NCI-H2171 treated with DMSO at 0.1 percent for 48 hours (cell line): Measurements from ENCODE around the gene DNAJC15.
"Not testable (repeated sequence)": the region's sequence is repeated elsewhere in the genome, so short reads cannot be mapped to it uniquely, and the experiment has no call there.

Experiments used
- DNase-seq: peaks from one replicate; lab custom pipeline; 2025; lab: John Stamatoyannopoulos, UW

The DNAJC15 gene

DNA sequence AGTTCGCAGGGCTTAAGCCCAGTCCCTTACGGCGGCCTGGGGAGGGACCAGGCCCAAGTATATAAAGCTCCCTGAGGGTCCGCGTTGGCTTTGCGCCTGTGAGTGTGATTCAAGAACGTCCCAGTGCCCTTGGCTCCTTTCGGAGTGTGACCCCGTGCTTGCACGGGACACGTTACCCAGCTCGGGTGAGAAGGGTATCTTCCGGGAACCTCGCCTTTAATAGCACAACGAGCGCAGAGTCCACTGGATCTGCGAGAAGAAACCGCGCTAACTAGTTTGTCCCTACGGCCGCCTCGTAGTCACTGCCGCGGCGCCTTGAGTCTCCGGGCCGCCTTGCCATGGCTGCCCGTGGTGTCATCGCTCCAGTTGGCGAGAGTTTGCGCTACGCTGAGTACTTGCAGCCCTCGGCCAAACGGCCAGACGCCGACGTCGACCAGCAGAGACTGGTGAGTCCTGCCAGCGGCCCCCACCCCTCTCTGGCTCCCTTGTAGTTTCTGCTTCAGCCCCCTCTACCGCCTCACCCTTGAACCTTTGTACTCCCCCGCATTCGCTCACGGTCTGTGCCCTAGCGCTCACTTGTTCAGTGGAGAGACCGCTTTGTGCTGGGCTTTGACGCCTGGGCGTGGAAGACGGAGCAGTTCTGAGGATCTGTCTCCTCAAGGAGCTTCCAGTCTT is at the start of gene DNAJC15:
DNAJC15 (plus strand) TSS at position 298 of the 675 bp plus-strand sequence; CDS start at position 339, 41 bp downstream.
- DNase-seq = no peak

DNA sequence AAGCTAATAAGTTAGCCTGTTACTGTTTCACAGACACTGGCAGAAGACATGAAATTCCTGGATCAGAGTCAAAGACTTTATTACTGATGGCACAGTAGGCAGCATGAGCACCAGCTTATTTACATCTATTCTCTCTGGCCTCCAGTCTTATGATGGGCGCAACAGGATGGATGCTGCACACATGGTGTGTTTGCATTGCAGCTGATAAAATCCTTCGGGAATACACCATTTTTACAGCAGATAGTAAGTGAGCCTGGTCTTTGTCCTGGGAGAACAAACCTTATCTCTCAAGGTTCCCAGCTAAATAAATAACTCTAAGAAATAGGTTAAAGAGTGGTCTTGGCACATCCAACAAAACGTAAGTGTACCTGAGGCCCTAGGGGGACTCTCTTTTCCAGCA is 47.3 kb upstream of the DNAJC15 start:
- no peak for DNase-seq

DNA sequence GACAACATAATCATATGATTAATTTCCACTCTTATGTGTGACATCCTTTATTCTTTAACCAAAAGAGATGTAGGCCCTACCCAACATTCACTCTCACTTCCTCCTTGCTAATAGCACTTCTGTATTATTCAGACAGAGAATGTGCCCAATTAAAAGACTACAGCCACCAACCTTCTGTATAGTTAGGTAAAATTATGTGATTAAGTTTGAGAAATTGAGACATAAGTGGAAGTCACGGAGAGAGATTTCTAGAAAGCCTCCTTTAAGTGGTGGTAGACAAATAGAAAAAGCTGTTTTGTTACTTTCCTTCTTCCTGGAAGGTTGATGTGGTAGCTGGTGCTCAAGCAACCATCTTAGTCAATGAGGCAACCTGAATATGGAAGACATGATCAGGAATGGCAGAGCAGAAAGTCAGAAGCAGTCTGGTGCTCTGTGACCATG is 46.1 kb upstream of the DNAJC15 start:
- DNase-seq = no peak

DNA sequence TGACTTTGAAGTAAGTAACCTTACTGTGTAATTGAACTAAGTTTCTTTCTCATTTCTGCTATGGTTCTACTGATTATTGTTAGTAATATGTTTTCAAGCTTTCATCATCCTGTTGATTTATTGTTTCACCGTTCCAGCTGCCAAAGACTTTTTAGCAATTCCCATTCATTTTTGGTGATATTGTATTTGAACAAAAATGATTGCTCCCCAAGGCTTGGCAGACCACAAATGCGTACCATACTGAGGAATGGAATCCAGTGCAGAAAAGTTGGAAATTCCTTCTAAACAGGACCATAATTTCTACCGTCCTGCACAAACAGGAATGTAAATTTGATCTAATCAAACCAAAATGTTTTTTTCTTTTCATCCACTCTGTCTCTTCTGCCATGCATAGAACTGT is 42.1 kb upstream of the DNAJC15 start:
- no peak for DNase-seq

DNA sequence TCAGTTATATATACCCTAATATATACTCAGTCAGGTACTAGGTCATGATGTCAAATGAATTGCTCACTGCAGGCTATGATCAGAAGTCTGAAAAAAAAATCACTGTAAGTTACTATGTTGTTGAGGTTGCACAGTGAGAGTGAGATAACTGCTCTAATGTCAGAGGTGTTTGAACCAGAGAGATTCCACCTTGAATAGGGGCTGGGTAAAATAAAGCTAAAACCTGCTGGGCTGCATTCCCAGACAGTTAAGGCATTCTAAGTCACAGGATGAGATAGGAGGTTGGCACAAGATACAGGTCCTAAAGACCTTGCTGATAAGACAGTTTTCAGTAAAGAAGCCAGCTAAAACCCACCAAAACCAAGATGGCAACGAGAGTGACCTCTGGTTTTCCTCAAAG is 41.5 kb upstream of the DNAJC15 start:
- DNase-seq = no peak

DNA sequence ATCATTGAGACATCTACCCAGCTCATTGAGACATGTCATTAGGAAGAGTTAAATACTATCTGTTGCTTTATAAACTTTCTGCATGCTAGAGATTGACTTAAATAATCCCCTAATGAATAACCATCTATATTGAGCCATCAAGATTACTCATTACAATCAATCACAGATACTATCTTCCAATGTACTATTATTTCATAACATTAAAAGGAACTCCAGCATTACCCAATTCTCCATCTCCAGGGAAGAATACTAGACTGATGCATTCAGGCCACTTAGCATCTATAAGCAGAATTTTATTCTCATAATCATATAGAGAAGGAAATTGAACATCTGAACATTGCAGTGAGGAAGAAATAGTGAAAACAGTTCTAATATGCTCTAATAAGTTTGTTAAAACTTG is 39.4 kb upstream of the DNAJC15 start:
- DNase-seq = no peak

DNA sequence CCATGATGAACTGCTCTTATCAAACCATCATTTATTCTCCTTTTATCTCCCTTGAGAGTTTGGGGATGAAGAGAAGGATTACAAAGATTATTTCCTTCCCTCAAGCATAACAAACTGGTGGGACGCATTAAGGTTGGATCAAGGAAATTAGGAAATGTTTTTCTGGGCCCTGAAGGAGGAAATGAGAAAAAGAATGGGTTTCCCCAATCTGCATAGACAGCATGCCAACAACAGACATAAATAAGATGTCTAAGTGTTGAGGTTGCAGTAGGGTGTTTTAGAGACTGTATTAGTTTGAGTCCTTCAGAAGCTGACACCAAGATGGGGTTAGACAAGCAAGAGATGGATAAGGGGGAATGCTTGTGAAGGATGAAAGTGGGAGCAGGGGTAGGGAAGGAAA is 38.7 kb upstream of the DNAJC15 start:
- no peak for DNase-seq

DNA sequence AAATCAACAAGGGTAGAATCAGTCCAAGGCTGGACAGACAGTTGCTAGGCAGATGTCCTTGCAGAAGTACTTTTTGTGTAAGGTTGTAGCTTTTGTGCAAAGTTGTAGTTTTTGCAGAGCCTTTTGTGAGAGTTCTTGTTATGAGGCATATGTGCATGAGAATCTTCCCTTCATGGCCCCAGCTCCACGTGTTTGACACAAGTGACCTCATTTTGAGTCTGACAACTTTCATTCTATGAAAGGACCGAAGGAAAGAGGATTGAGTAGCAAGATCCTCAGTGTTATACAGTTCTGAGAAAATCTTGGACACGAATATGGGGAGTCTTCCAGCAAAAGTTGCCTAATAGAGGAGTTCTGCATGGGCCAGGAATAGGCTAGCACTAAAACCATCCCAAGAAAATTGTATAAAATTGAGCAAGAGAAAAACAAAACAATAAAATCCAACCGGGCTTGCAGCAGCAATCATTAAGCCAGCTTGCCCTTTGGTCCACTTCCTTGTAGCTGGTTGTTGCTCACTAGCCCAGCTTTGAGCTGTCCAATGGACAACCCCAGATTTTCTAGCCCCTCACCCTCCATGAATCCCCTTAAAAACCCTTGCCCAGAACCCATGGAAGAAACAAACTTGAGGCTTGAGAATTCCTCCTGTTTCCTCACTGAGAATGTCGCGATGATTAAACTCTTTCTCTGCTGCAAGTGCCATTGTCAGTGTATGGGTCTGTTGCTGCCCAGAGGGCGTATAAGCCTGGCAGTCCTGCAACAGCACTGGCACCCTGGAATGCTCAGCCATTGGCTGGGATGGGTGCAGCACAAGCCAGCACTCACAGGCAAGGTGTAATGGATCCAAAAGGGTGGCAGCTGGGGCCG is 37.8 kb upstream of the DNAJC15 start:
- DNase-seq = no peak

DNA sequence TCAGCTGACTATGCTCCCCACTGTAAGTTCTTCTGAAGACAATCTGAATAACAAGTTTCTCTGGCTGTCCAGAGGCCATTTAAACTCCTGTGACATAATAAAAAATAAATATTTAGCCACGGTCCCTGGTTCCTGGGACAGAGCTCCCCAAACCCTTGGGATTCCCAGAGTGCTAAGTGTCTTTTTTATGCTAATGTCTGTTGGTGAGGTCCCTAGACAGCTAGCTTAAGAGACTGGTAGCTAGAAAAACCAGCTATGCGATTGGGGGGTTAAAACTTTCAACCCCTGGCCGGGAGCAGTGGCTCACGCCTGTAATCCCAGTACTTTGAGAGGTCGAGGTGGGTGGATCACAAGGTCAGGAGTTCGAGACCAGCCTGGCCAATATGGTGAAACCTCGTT is 37.2 kb upstream of the DNAJC15 start:
- no peak for DNase-seq

DNA sequence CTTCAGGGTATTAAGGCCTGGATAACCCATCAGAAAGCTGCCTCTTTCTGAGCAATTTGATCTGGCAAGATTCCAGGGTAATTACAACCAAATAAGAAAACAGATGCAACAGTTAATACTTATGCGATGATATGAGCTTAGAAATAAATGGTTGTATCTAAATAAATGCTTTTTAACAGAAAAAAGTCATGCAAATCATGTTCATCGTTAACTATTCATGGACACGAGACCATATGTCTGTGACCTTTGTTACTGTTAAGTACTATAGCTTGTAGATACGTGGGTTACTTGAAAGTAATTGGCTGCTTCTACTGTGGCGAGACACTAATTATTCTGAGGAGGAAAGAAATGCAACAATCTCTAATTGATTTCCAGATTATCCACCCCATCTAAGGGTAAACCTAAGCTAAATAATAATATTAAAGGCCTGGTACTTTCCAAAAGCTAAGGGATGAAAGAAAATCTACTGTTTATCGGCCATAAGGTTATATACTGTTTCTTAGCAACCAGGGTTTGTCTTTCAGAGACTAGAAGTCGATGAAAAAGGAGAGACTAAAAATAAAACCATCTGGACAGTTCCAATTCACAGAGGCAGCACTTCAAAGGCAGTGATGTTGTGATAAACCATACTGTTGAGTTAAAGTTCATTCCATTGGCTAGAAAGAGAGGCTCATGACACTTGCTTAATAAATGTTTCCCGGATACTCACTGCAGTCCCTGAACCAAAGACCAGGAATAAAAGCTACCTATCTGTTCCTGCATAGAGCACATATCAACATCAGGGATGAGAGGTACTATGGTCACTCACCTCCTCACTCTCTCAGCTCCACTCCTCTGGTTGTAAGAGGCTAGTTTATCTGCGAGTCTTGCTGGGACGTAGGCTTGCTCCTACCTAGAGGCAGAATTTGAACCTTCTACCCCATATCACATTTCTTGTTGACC is 32.8 kb upstream of the DNAJC15 start:
- peak; percentile 78 for DNase-seq

DNA sequence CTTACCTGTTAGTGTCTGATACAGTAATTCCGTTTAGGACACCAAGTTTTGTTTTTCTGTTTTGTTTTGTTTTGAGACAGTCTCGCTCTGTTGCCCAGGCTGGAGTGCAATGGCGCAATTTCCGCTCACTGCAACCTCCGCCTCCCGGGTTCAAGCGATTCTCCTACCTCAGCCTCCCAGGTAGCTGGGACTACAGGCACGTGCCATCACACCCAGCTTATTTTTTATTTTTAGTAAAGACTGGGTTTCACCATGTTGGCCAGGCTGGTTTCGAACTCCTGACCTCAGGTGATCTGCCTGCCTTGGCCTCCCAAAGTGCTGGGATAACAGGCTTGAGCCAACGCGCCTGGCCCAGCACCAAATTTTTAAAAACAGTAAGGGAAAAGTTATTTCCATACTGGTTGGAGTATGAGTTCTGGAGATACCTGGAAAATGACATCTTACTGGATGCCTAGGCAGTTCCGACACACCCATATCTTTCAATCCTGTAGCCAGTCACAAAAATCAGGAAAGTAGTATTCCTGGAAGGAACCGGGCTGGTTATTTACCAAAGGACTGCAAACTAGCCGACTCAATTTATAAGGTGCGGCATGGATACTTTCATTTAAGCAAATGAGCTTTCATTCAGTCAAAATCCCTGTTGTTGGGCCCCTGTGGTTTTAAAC is 32.0 kb upstream of the DNAJC15 start:
- DNase-seq = not testable (repeated sequence)

DNA sequence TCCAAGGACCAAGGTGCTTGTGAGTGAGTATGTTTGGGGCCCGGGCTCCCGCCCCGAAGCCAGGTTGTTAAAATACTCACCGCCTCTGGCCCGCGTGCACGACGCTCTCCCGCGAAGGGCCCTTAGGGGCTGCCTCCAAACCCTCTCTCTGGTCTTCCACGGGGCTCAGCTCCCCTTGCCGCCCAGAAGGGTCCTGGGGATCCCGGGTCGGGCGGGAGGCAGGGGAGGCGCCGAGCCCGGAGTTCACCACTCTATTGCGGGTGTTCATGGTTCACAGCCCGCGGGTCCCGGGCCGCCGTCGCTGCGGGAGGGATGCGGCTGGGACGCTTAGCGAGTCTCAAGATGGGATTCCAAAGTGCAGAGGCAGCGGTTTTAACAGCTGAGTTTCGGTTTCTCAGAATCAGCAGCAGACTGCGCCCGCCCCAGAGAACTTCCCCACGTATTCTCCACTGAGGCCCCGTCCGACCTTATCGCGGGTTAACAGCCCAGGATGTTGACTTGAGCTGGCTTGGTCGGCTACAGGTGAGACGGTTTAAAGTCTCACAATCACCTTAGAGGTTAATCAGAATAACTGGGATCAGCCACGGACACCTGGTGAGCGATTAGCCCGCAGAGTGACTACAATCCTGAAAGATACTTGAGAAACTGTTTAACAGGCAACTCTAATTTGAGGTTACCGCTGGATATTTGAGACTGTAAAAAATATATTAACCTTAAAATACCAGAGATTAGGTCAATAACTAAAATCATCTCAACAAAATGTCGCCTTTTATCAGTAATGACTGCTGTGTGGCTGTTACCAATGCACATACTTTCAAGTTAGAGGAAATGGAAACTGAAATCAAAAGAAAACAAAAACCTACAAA is 31.3 kb upstream of the DNAJC15 start, which contains the start of gene EPSTI1:
EPSTI1 (minus strand) TSS at position 344 of the 866 bp plus-strand sequence; CDS start at position 268, 76 bp downstream.
- no peak for DNase-seq

DNA sequence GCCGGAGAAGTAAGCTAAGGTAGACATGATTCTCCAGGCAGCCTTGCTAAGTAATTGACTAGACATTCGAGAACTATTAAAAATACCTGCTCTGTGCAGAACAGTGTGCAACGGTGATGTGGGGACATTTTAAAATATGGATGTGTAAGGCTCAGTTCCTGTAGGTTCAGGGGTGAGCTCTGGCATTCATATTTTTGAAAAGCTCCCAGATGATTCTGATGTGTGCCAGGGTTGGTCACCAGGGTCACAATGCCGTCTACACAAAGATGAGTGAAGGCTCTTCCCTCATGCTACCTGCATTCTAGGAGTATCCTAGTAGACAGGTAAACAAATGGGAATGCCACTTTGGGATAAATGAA is 30.6 kb upstream of the DNAJC15 start:
- DNase-seq = no peak

DNA sequence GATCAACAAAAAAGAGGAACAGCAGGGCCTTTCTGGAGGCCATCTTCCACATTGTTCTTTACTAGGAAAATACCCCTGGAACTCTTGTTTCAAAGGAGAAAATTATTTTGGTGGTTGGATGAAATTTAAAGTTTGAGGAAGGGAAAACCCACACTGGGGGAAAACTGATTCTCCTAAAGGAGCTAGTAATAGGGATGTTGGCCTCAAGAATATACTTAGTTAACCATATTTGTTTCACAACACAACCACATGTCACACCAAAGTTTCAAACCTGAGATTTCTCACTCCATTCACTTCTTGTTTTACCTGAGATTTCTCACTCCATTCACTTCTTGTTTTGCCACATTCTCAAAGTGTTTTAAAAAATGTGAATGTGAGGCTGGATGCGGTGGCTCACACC is 28.5 kb upstream of the DNAJC15 start:
- no peak for DNase-seq

DNA sequence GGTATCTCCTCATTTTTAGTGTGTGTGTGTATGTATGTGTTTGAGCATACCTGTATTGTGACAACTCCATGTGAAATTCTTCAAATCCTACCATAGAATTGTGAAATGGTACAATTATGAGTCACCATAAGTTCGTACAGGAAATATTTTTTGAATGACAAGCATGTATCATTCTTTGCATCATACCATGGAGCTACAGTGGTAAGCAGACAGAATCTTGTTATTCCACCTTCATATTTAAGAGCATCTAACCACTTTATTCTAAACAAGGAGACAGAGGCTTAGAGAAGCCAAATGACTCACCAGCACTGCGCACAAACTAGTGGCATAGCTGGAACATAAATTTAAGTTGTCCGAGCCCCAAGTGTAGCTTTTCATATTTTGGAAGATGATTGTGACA is 26.8 kb upstream of the DNAJC15 start:
- DNase-seq = no peak

DNA sequence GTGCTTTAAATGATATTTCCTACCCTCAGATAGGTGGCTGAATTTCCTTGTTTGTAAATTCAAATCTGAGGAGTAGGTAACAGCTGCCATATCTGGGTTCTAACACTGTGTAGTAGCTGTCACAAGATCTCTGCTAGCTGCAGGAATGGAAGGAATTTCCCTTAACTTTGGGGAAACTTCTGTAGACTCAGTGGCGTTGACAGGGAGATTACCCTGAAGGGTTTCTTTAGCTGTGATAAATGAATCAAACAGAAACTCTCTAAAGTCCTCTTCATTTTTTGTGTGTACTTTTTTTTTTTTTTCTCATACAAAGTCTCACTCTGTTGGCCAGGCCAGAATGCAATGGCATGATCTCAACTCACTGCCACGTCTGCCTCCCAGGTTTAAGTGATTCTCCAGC is 26.0 kb upstream of the DNAJC15 start:
- no peak for DNase-seq

DNA sequence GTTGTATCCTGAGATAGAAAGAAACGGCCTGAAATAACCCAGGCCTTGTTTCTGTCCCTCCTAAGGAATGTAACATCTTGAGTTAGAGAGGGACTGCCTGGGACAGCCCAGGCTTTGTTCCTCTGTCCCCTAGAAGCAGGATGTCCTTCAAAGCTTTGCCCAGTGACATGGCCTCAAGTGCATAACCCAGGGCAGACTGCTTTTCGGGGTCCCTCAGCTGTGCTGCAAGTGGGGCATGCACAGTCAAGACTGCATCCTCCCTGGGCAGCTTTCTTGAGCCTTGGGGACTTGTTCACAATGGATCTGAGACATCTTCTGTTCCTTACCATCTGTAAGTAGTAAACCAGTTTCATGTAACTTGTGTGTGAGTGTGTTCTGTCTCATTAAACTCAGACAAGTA is 23.9 kb upstream of the DNAJC15 start:
- no peak for DNase-seq

DNA sequence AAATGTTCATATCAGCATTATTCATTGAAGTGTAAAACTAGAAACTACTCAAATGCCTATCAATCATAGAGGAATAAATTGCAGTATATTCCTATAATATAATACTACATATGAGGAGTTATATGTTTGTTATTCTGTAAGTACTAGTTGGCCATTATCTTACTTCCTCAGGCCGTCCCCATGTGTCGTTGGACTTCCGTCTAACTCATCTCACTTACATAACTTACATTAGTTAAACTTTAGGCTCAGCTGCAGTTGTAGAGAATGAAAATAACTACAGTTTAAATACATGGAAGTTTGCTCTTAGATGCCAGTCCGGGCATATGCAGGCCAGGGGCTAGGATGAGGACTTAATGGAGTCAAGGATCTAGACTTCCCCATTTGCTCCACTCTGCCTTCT is 22.7 kb upstream of the DNAJC15 start:
- DNase-seq = no peak

DNA sequence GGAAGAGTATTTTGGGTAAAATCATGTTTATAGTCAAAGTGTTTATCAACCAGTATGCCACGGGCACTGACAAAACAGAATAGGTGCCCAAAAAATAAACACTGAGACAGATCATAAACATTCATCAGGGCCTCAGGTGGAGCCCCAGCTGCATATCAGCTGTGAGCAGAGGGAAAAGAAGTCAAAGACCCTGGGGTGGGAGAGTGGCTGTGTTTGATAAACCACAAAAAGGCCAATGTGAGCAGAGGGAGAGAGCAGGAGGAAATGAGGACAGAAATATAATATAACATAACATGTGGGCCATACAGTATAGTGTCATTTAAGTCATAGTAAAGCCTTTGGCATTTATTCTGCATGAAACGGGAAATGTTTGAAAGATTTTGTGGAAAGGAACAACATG is 21.4 kb upstream of the DNAJC15 start:
- DNase-seq = no peak

DNA sequence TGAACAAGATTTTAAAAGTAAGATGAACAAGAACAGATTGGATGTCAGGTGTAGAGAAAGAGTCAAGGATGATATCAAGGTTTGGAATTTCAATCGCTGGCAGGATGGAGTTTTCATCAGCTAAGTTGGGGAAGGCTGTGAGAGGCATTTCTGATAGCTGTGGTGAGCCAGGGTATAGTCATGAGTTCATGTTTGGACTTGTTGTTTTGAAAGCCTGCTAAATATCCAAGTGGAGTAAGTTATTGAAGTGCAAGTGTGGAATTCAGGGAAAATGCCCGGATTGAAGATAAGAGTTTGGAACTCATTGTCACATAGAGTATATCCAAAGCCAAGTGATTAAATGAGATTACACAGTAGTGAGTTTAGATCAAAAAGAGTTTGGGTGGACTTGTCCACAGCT is 20.4 kb upstream of the DNAJC15 start:
- DNase-seq = no peak

DNA sequence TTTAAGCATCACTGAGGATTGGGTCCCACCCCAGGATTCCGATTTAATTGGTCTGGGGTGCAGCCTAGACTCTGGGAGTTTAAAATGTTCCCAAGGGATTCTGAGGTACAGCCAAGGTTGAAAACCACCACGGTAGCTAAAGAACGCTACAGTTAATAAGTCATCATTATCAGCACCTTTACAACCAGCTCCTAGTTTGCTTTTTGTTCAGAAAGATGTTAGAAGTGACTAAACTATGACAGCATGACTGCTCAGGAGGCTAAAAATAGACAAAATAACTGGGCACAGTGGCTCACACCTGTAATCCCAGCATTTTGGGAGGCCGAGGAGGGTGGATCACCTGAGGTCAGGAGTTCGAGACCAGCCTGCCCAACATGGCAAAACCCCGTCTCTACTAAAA is 19.7 kb upstream of the DNAJC15 start:
- no peak for DNase-seq
